K562 (cell line): Measurements from ENCODE around the gene METTL2A. TPM values are rescaled to one million over a fixed set of nuclear protein-coding genes. Genes with fewer than 3 reads are reported as not detected.

Experiments used
- ATAC-seq: fragments of 200-7000 bp; cut with Tn5 transposase; 3 replicates; pipeline ENCODE4 v1.9.1; 2020; ENCODE audit warnings: moderate library complexity
- BruUV-seq: library from RNA; stranded (reverse); fragments of 400-500 nt; replicated peaks from 2 replicates; lab custom pipeline; 2021; lab: Mats Ljungman, UMichigan
- CTCF ChIA-PET: fragments of 300-600 bp; formaldehyde crosslinking; extraction: SDS; loops from one replicate; lab custom pipeline; 2021; ENCODE audit warnings: low intra/inter-chr PET ratio; lab: Yijun Ruan, JAX
- POLR2A ChIA-PET: fragments of 300-600, 350-650 bp; sonication (Branson Sonifier 250); formaldehyde crosslinking; extraction: SDS; loops from one replicate; lab custom pipeline; 2021; ENCODE audit warnings: antibody characterized with exemption, inconsistent platforms; lab: Yijun Ruan, JAX
- DNase-seq, 4 experiments: peaks; one replicate each; pipeline versions ENCODE4 v3.0.0 to v3.0.0-alpha.2; 2011 to 2018; ENCODE audit warnings: low spot score in 3 of 4, mixed read lengths in 3 of 4; ENCODE audit errors: extremely low read depth in 1 of 4
- FAIRE-seq: peaks from 2 replicates; lab custom pipeline; 2011; peaks lifted over from hg19 to GRCh38; lab: Jason Lieb, UNC
- H2AFZ ChIP-seq: 2 replicates; pipeline ENCODE4 v1.6.0; 2011; ENCODE audit warnings: low read depth, low read length, control low read depth, inconsistent platforms
- H3K27ac ChIP-seq: fragments of 200-600 bp; 3 replicates; pipeline ENCODE4 v1.8.0; 2011; ENCODE audit warnings: low read depth, mild to moderate bottlenecking, control low read depth, inconsistent platforms, low read length, moderate library complexity, mixed read lengths; ENCODE audit errors: extremely low read depth
- H3K27me3 ChIP-seq, 2 experiments: fragments of 300-600 bp in 1 of 2; 2 replicates in 1 of 2; 3 replicates in 1 of 2; pipeline versions ENCODE4 v1.6.0 to v1.8.0; 2011; ENCODE audit warnings: inconsistent platforms in 2 of 2, low read length in 2 of 2, mild to moderate bottlenecking in 1 of 2, mixed read lengths in 1 of 2, moderate library complexity in 1 of 2; ENCODE audit not compliant: control insufficient read depth in 2 of 2, insufficient read depth in 2 of 2
- H3K36me3 ChIP-seq: fragments of 300-600 bp; 3 replicates; pipeline ENCODE4 v1.8.0; 2011; ENCODE audit warnings: mild to moderate bottlenecking, low read length, inconsistent platforms; ENCODE audit not compliant: control insufficient read depth, insufficient read depth
- H3K4me1 ChIP-seq, 2 experiments: fragments of 200-600 bp in 1 of 2; replicated peaks in 1 of 2; 2 replicates in 1 of 2; 3 replicates in 1 of 2; pipeline versions ENCODE4 v1.5.1 to v1.8.0; 2011; ENCODE audit warnings: inconsistent platforms in 2 of 2, low read length in 2 of 2, mild to moderate bottlenecking in 1 of 2, mixed read lengths in 1 of 2, moderate library complexity in 1 of 2; ENCODE audit not compliant: control insufficient read depth in 2 of 2, insufficient read depth in 2 of 2
- H3K4me2 ChIP-seq: 2 replicates; pipeline ENCODE4 v1.6.1; 2011; ENCODE audit warnings: low read length, control low read depth, inconsistent platforms, mixed read lengths; ENCODE audit not compliant: insufficient read depth
- H3K4me3 ChIP-seq: fragments of 200-600 bp; sonication (generic), shearing (Covaris generic); 2 replicates; pipeline ENCODE4 v1.5.1; 2016; ENCODE audit warnings: control low read depth, inconsistent platforms
- H3K79me2 ChIP-seq: fragments of 200-600 bp; 3 replicates; pipeline ENCODE4 v1.8.0; 2011; ENCODE audit warnings: low read length, inconsistent platforms; ENCODE audit not compliant: control insufficient read depth, insufficient read depth
- H3K9ac ChIP-seq, 2 experiments: 2 replicates each; pipeline versions ENCODE4 v1.6.0 to v1.6.1; 2011; ENCODE audit warnings: low read depth in 2 of 2, low read length in 2 of 2, control low read depth in 1 of 2, inconsistent platforms in 1 of 2, mild to moderate bottlenecking in 1 of 2, mixed read lengths in 1 of 2; ENCODE audit not compliant: insufficient read depth in 1 of 2
- H3K9me1 ChIP-seq: one replicate; pipeline ENCODE4 v1.6.0; 2011; ENCODE audit warnings: inconsistent platforms, mild to moderate bottlenecking, low read length, moderate library complexity; ENCODE audit not compliant: control insufficient read depth, insufficient read depth
- H3K9me3 ChIP-seq: replicated peaks from 2 replicates; pipeline ENCODE4 v1.5.1; 2011; ENCODE audit warnings: low read depth, low read length, inconsistent platforms; ENCODE audit not compliant: control insufficient read depth, insufficient read depth
- H4K20me1 ChIP-seq: replicated peaks from 2 replicates; pipeline ENCODE4 v1.6.1; 2011; ENCODE audit warnings: low read length, inconsistent platforms, mixed read lengths; ENCODE audit not compliant: control insufficient read depth, insufficient read depth
- BCOR ChIP-seq: fragments of 450-650 bp; IDR thresholded peaks from 2 replicates; pipeline ENCODE4 v1.6.1; 2016
- CREM ChIP-seq: IDR thresholded peaks from 2 replicates; pipeline ENCODE4 v1.6.1; 2014; ENCODE audit warnings: antibody characterized with exemption, low read depth
- FOXK2 ChIP-seq, 2 experiments: fragments of 450-650 bp; IDR thresholded peaks in 1 of 2; conservative IDR thresholded peaks in 1 of 2; 2 replicates each; pipeline ENCODE4 v1.6.1; 2016; ENCODE audit warnings: low read depth in 2 of 2, mild to moderate bottlenecking in 1 of 2
- HDAC3 ChIP-seq: fragments of 450-650 bp; IDR thresholded peaks from 2 replicates; pipeline ENCODE4 v1.6.1; 2018; ENCODE audit warnings: borderline replicate concordance, mild to moderate bottlenecking, moderate library complexity; ENCODE audit not compliant: partially characterized antibody
- PTRF ChIP-seq: fragments of 450-650 bp; IDR thresholded peaks from 2 replicates; pipeline ENCODE4 v1.6.1; 2016; ENCODE audit warnings: mild to moderate bottlenecking, missing genetic modification characterization, missing compliant biosample characterization
- RBM14 ChIP-seq: fragments of 200-400 bp; formaldehyde crosslinking; IDR thresholded peaks from 2 replicates; pipeline ENCODE4 v1.6.1; 2018; ENCODE audit warnings: low read depth, mild to moderate bottlenecking, low read length, moderate library complexity, borderline replicate concordance; ENCODE audit not compliant: insufficient read depth
- SLC30A9 ChIP-seq: fragments of 250-450 bp; sonication (Bioruptor Pico); IDR thresholded peaks from 2 replicates; pipeline ENCODE4 v1.8.0; 2022; ENCODE audit warnings: mild to moderate bottlenecking, moderate library complexity
- SMARCE1 ChIP-seq: fragments of 450-650 bp; IDR thresholded peaks from 2 replicates; pipeline ENCODE4 v1.7.1; 2016; ENCODE audit warnings: mild to moderate bottlenecking
- WGBS: fragments of 100-300 bp; shearing (Covaris generic); methylation state at CpG from one replicate; pipeline ENCODE4 v1.1.6; 2016; ENCODE audit warnings: low coverage, mixed read lengths; ENCODE audit not compliant: insufficient coverage; ENCODE audit errors: missing lambda C conversion rate; 5-methylcytosine and 5-hydroxymethylcytosine counted together
- in situ Hi-C: fragments of 300-500 bp; cut with MboI; formaldehyde crosslinking; loops from 4 replicates; pipeline ENCODE4 v1.15.0; 2018; ENCODE audit warnings: inconsistent platforms, mixed read lengths
- intact Hi-C: fragments of 100-400 bp; cut with micrococcal nuclease; formaldehyde crosslinking; loops from 2 replicates; pipeline ENCODE4 v1.14.2; 2022
- polyA plus RNA-seq, 8 experiments: library from polyadenylated mRNA; depleted of rRNA in 4 of 8; stranded (reverse) in 5 of 8; unstranded in 3 of 8; fragments of >200 nt; fragmentation: Nextera tagmentation in 2 of 8; fragmentation: Illumina TruSeq in 1 of 8; extraction: Ambion mirVana in 2 of 8; extraction: Trizol in 1 of 8; gene quantifications; 2 replicates each; pipeline versions ENCODE4 v1.2.1 to v1.2.3, GENCODE V29; 2011 to 2014; ENCODE audit warnings: inconsistent platforms in 1 of 8, missing spikeins in 1 of 8
- total RNA-seq, 7 experiments: library from RNA; depleted of rRNA in 6 of 7; stranded (reverse); fragments of >200 nt in 6 of 7; fragmentation: Illumina TruSeq in 2 of 7; extraction: Trizol in 2 of 7; gene quantifications; 2 replicates each; pipeline versions ENCODE4 v1.2.1 to v1.2.3, GENCODE V29; 2011 to 2021; ENCODE audit warnings: low replicate concordance in 1 of 7
- TF ChIP-seq, protein P1 (sequence below): fragments of 450-650 bp; IDR thresholded peaks from 2 replicates; pipeline ENCODE4 v1.6.1; 2016; ENCODE audit warnings: missing biosample characterization, missing genetic modification characterization
- TF ChIP-seq, protein P2 (sequence below): fragments of 250-450 bp; sonication (Bioruptor Pico); IDR thresholded peaks from 2 replicates; pipeline ENCODE4 v1.5.1; 2021; ENCODE audit warnings: mild to moderate bottlenecking

METTL2A gene
- total and polyA plus RNA-seq, 9 of the 15 experiments (the other 6 are each of a cell fraction or from before 2014, with no cell fraction given) = 21.0 to 52.5 (median 33.2) TPM

DNA sequence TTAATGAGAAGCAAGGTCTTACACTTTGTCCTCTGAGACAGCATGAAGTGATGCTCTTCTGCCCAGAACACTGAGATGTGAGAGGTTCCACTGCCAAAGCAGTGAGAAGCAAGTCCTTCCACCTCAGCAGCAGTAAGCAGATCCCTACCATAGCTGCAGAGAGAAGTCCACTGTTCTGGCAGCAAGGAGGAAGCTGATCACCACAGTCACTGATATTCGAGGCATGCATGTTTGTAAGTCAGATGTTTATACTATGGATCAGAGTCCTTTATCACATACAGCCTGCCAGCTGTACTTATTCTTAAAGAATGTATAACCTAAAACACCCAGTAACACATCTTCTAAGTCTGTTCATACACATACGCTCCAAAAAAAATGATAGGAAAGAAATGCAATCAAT is 18.2 kb upstream of the METTL2A start:
- Histone ChIP-seq H3K4me1 (no peaks in the 10 kb centered on the region), H3K4me2 (no peak overlapping the region), H3K4me3 (no peak overlapping the region), H3K9ac (no peak overlapping the region), H2AFZ (no peak overlapping the region), H3K27me3 (peaks cover 4 to 13% of the 10 kb centered on the region in 2 experiments; a peak in 4 of 5 replicates), H3K9me1 (no peaks in the 10 kb centered on the region), H3K36me3 (no peaks in the 10 kb centered on the region), H3K79me2 (no peaks in the 10 kb centered on the region), H3K27ac (no peak overlapping the region), H4K20me1 (no peaks in the 10 kb centered on the region), H3K9me3 (no peaks in the 10 kb centered on the region; the same call in 1 of the 2 replicates)
- in situ Hi-C loops (no loop called here), intact Hi-C loops (no loop called here)
- DNase-seq (no peak), FAIRE-seq (no peak), ATAC-seq (no peak)
- ChIA-PET CTCF (no interaction called here), POLR2A (no interaction called here)
- WGBS = 5% methylated on average over 2 of the region's 2 CpGs
- BruUV-seq = no TSS peak
- TF ChIP-seq, protein P1, sequence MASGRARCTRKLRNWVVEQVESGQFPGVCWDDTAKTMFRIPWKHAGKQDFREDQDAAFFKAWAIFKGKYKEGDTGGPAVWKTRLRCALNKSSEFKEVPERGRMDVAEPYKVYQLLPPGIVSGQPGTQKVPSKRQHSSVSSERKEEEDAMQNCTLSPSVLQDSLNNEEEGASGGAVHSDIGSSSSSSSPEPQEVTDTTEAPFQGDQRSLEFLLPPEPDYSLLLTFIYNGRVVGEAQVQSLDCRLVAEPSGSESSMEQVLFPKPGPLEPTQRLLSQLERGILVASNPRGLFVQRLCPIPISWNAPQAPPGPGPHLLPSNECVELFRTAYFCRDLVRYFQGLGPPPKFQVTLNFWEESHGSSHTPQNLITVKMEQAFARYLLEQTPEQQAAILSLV (tag) = no peak
- no peak for TF ChIP-seq SMARCE1
- TF ChIP-seq FOXK2 (conservative IDR thresholded peaks at IDR 0.05 in 1 of 2, IDR thresholded peaks at IDR 0.05 in 1 of 2; ENCODE audit: low read depth in 2 of 2) = no peak
- no peak for TF ChIP-seq BCOR
- no peak for TF ChIP-seq CREM
- TF ChIP-seq RBM14 = no peak
- TF ChIP-seq SLC30A9 (CRISPR knock-in tag) = no peak
- TF ChIP-seq, protein P2, sequence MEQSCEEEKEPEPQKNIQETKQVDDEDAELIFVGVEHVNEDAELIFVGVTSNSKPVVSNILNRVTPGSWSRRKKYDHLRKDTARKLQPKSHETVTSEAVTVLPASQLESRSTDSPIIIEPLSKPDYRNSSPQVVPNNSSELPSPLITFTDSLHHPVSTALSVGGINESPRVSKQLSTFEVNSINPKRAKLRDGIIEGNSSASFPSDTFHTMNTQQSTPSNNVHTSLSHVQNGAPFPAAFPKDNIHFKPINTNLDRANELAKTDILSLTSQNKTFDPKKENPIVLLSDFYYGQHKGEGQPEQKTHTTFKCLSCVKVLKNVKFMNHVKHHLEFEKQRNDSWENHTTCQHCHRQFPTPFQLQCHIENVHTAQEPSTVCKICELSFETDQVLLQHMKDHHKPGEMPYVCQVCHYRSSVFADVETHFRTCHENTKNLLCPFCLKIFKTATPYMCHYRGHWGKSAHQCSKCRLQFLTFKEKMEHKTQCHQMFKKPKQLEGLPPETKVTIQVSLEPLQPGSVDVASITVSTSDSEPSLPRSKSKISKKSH (CRISPR knock-in tag) = no peak
- TF ChIP-seq HDAC3 = no peak
- no peak for TF ChIP-seq PTRF (tag)
